GM21786 (cell line): ENCODE measurements around the gene CLRN2.

ENCODE experiments used
- ATAC-seq: cut with Tn5 transposase; IDR thresholded peaks from one replicate; pipeline ENCODE4 v1.9.1; 2021; ENCODE audit not compliant: unreplicated experiment

The CLRN2 gene

GRCh38 chr4:17514865-17515264, at the start of gene CLRN2:
TSS of gene CLRN2 (plus strand) at chr4:17515165. CDS start at chr4:17515267, 102 bp downstream.
- no peak for ATAC-seq

GRCh38 chr4:17468619-17469221, 46.2 kb upstream of the CLRN2 start:
- no peak for ATAC-seq

DNA sequence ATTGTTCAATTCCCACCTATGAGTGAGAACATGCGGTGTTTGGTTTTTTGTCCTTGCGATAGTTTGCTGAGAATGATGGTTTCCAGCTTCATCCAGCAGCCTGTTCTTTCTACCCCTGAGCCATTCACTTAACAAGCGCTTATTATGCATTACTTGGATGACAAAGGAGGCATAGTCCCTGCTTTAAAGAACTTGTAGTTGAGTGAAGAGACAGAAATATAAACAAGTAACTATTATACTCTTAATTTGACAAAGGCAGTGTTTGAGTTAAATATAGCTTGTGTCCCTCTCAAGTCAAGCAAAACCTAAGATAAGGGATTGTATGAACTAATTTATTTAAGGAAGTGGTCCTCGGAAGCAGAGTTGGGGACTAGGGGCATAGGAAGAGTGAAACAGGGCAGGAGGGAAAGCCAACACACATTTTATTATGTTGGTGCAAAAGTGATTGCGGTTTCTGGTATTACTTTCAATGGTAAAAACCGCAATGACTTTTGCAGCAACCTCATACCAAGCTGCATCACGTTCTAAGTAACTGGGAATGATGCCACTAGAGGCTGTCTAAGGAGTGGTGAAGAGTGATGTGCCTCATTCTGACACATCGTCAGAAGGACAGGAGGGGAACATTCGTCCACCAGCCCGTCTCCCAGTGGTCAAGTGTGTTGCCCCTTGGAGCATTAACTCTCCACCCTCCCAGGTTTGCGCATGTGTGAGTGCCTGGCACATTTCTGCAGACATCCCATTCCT, 44.9 kb upstream of the CLRN2 start:
- no peak for ATAC-seq

GRCh38 chr4:17475481-17475880, 39.5 kb upstream of the CLRN2 start:
- ATAC-seq: no peak

DNA sequence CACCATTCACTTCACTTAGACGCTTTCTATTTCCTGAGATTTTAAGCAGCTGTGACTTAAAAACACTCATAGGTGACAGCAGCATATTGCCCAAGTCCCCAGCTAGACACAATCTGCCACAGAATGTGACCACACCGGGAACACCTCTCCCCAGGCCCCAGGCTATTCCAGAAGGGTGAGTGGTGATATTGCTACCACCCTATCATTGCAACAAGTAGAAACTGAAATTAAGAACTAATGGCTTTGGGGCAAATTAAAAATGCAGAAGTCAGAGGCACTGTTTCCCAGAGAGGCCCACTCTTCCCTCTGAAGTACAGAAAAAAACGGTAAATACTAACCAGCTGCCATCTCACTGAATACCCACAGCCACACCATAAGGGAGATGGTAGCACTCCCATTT, 38.1 kb upstream of the CLRN2 start:
- ATAC-seq: no peak

GRCh38 chr4:17477774-17478472, 37.0 kb upstream of the CLRN2 start:
- no peak for ATAC-seq

GRCh38 chr4:17480210-17480927, 34.6 kb upstream of the CLRN2 start:
- ATAC-seq: no peak

DNA sequence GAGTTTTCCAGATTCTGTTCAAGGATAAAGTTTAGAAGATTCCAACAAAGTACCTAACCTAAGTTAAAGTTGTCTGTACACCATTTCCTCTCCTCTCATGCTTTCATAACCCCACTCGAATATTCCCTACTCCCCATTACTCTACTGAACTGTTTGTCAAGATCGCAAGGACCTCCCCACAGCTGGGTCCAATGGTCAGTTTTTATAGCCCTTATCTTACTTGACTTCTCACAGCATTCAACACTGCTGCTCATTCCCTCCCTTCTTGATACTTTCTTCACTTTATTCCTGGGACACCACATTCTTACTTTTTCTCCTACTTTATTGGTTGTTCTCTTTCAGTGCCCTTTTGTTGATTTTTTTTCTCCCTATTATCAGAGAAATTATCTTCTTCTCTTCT, 34.0 kb upstream of the CLRN2 start:
- no peak for ATAC-seq

DNA sequence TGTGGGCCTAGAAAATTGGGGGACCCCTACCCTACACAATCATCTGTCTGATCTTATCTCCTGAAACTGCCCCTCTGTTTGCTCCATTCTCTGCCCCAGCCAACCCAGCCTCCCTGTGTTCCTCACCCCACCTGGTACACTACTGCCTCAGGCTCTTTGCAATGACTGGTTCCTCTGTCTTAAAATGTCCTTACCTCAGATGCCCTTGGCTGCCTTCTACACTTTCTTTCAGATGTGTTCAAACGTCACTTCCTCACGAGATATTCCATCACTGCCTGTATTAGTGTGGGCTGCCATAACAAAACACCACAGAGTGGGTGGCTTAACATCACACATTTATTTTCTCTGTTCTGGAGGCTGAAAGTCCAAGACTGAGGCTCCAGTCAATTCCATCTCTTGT, 32.2 kb upstream of the CLRN2 start:
- no peak for ATAC-seq

GRCh38 chr4:17489123-17489522, 25.8 kb upstream of the CLRN2 start:
- ATAC-seq: no peak

DNA sequence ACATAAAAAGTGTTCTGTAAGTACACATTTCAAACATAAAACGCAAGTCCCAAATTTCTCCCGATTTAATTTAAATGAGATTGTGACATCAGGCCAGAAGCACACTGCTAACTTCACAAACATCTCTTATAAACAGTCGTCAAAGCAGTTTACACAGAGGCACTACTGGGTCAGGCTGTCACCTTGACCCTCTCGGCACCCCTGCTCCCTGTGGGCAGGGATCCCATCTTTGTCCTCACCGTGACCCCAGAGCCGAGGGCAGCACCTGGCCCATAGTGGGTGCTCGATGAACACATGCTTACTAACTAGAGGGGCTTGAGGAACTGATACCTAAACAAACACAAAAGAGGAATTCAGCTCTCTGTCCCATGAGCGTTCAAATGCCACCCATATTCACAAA, 25.2 kb upstream of the CLRN2 start:
- ATAC-seq: no peak

GRCh38 chr4:17490575-17491059, 24.3 kb upstream of the CLRN2 start:
- no peak for ATAC-seq

GRCh38 chr4:17491196-17491595, 23.8 kb upstream of the CLRN2 start:
- ATAC-seq: no peak

GRCh38 chr4:17492058-17492741, 22.8 kb upstream of the CLRN2 start:
- no peak for ATAC-seq

DNA sequence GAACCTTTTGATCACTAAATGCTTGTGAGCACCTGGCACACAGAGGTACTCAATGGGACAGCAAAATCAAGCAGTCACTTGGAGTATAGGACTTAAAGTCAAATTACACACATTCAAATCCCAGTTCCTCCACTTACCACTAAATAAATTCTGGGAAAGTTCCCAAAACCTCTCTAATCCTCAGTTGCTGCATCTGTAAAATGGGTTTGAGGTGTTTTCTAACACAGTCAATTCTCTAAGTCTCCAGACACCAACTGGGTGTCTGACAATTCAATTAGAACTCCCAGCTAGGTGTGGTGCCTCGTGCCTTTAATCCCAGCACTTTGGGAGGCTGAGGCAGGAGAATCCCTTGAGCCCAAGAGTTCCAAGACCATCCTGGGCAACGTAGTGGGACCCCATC, 22.1 kb upstream of the CLRN2 start:
- ATAC-seq: no peak

- ATAC-seq: no peak
Observed at GRCh38 chr4:17493619-17494018, 21.3 kb upstream of the CLRN2 start.

- ATAC-seq: no peak
Observed at GRCh38 chr4:17494258-17495190, 20.4 kb upstream of the CLRN2 start.

GRCh38 chr4:17497890-17498523, 17.0 kb upstream of the CLRN2 start:
- ATAC-seq: no peak

DNA sequence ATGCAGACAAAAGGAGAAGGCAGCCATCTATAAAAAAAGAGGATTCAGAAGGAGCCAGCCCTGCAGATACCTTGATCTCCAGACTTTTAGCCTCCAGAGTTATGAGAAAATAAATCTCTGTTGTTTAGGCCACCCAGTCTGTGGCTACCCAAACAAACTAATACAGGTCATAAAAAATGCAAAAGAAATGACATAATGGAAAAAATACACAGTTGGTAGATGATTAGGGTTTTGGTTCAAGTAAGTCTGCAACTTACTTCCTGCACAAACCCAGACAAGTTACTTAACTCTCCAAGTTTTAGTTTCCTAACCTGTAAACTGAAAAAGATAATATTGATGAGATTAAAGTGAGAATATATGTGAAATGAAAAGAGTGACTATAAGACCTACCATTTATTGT, 14.4 kb upstream of the CLRN2 start:
- ATAC-seq: no peak
